CD4-positive, alpha-beta T cell (primary cell): ENCODE data around the gene CPNE4. TPM values are rescaled to one million over a fixed set of nuclear protein-coding genes. Genes with fewer than 3 reads are reported as not detected.

Experiments
- ATAC-seq: fragments of 200-7000 bp; cut with Tn5 transposase; one replicate; pipeline ENCODE4 v1.10.0; 2022; ENCODE audit warnings: mild to moderate bottlenecking; ENCODE audit not compliant: poor library complexity
- CTCF ChIA-PET: fragments of 350-600 bp; sonication (Branson Sonifier 250); formaldehyde crosslinking; loops from one replicate; lab custom pipeline; 2021; ENCODE audit warnings: antibody characterized with exemption, inconsistent platforms; lab: Charles Lee
- POLR2A ChIA-PET: fragments of 350-600 bp; sonication (Branson Sonifier 250); formaldehyde crosslinking; loops from one replicate; lab custom pipeline; 2021; ENCODE audit warnings: antibody characterized with exemption, inconsistent platforms; lab: Charles Lee
- DNase-seq, 14 experiments: peaks; one replicate each; pipeline ENCODE4 v3.0.0-alpha.2; 2013 to 2020; ENCODE audit warnings: mixed read lengths in 2 of 14
- H3K27ac ChIP-seq, 2 donors: one replicate each; pipeline versions ENCODE4 v1.5.1 to v1.7.0; 2013; ENCODE audit warnings: low read length in 2 of 2, low read depth in 1 of 2, mild to moderate bottlenecking in 1 of 2
- H3K27me3 ChIP-seq, 2 experiments: 1 replicate in 1 of 2; 2 replicates in 1 of 2; pipeline versions ENCODE4 v1.6.1 to v1.7.0; 2013; ENCODE audit warnings: low read length in 2 of 2, control low read depth in 1 of 2, mild to moderate bottlenecking in 1 of 2, moderate library complexity in 1 of 2; ENCODE audit not compliant: insufficient read depth in 2 of 2, control insufficient read depth in 1 of 2
- H3K36me3 ChIP-seq: one replicate; pipeline ENCODE4 v1.6.1; 2013; ENCODE audit warnings: low read length, control low read depth; ENCODE audit not compliant: insufficient read depth
- H3K4me1 ChIP-seq: one replicate; pipeline ENCODE4 v1.6.1; 2013; ENCODE audit warnings: low read length, control low read depth; ENCODE audit not compliant: insufficient read depth
- H3K4me3 ChIP-seq: one replicate; pipeline ENCODE4 v1.5.1; 2013; ENCODE audit warnings: mild to moderate bottlenecking, low read length, moderate library complexity
- H3K9me3 ChIP-seq, 2 experiments: 1 replicate in 1 of 2; 2 replicates in 1 of 2; pipeline versions ENCODE4 v1.6.1 to v1.7.0; 2013; ENCODE audit warnings: low read length in 2 of 2, mild to moderate bottlenecking in 2 of 2, control low read depth in 1 of 2, moderate library complexity in 1 of 2; ENCODE audit not compliant: control insufficient read depth in 1 of 2, insufficient read depth in 1 of 2
- H3K27ac Mint-ChIP-seq: one replicate; pipeline ENCODE4 v1.8.0; 2020; ENCODE audit warnings: mixed read lengths
- H3K27me3 Mint-ChIP-seq: one replicate; pipeline ENCODE4 v1.8.0; 2021; ENCODE audit warnings: mixed read lengths
- H3K36me3 Mint-ChIP-seq: one replicate; pipeline ENCODE4 v1.8.0; 2021; ENCODE audit warnings: low read depth, mixed read lengths
- H3K4me1 Mint-ChIP-seq: one replicate; pipeline ENCODE4 v1.8.0; 2021; ENCODE audit warnings: low read depth, mixed read lengths
- H3K4me3 Mint-ChIP-seq: one replicate; pipeline ENCODE4 v1.8.0; 2020; ENCODE audit warnings: mild to moderate bottlenecking, mixed read lengths
- H3K9me3 Mint-ChIP-seq: one replicate; pipeline ENCODE4 v1.8.0; 2020; ENCODE audit warnings: mixed read lengths
- CTCF ChIP-seq: fragments of 200-600 bp; IDR thresholded peaks from one replicate; pipeline ENCODE4 v1.8.0; 2022; ENCODE audit warnings: antibody characterized with exemption, mild to moderate bottlenecking
- intact Hi-C, 2 experiments: fragments of 100-400 bp; cut with DNase I in 1 of 2; cut with micrococcal nuclease in 1 of 2; formaldehyde crosslinking; loops; one replicate each; pipeline versions ENCODE4 v1.15.1 to v1.9.0; 2023 to 2025; cut with DNase I, micrococcal nuclease
- total RNA-seq, 174 experiments: library from RNA in 2 of 174; stranded (reverse) in 2 of 174; gene quantifications; one replicate each; pipeline ENCODE4 v1.2.3 and lab custom pipeline; 2021 to 2026

Gene CPNE4
- total RNA-seq, 2 experiments from 2014 or later: not detected

GRCh38 chr3:131922356-131922755, 112.5 kb downstream of the CPNE4 start:
- H3K9me3 ChIP-seq: no peaks in the 10 kb centered on the region
- ATAC-seq: no peak
- no peak overlapping the region for H3K27ac Mint-ChIP-seq
- no peak for DNase-seq
- ChIA-PET CTCF (no interaction called here), POLR2A (no interaction called here)
- no peaks in the 10 kb centered on the region for H3K9me3 Mint-ChIP-seq
- no peak for TF ChIP-seq CTCF
- H3K36me3 Mint-ChIP-seq: no peaks in the 10 kb centered on the region
- no peak overlapping the region for H3K4me3 Mint-ChIP-seq
- no peaks in the 10 kb centered on the region for H3K4me1 ChIP-seq
- peaks cover 9% of the 10 kb centered on the region for H3K27me3 Mint-ChIP-seq
- no peak overlapping the region for H3K4me3 ChIP-seq
- H3K36me3 ChIP-seq: no peaks in the 10 kb centered on the region
- intact Hi-C loops: no loop called here
- no peaks in the 10 kb centered on the region for H3K27me3 ChIP-seq
- no peaks in the 10 kb centered on the region for H3K4me1 Mint-ChIP-seq
- no peak overlapping the region for H3K27ac ChIP-seq

DNA sequence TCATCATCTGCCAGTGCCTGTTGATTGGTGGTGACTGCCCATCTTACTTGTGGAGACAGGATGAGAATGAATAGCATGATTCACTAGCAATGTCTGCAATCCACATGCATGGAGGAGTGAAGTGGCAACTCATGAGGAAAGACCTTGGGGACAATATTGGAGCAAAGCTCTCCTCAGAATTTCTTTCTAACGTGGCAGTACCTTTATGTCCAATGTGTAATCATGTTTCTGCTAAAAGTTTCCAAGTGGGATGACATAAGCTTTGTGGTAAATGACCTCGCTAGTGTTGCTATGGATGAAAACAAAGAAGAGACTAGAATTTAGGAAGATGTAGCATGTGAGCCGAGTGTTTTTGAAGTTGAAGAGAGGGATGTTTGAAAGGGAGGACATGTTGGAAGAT, 117.8 kb downstream of the CPNE4 start:
- Mint-ChIP-seq H3K4me1 (no peaks in the 10 kb centered on the region), H3K9me3 (no peaks in the 10 kb centered on the region)
- no peak for DNase-seq

DNA sequence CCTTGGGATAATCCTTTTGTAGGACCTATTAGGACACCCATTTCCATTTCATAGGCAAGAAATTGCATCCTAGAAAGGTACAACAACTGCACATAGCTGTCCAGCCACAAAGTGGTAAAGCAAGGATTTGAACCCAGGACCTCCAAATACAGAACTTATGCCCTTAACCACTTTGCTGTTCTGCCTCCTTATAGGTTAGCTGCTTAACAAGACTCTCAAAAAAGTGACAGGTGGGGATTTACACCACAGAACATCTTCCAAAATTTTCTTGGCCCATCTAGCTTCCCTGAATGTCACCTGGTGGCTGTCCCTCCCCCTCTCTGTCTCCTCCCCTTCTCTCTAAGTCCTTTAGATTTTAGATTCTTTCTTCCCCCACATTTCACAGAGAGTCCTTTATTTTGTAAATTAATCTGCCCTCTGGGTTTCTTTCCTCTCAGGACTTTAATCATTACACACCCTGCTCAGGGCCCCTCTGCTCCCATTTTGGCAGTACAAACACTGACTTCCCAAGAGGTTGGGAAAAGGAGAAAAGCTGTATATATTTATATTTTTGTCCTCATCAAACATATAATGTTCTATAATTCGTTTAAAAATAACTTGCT, 120.6 kb downstream of the CPNE4 start:
- POLR2A ChIA-PET: no interaction called here
- Histone ChIP-seq H3K36me3 (no peaks in the 10 kb centered on the region), H3K27me3 (peaks cover 0 to 3% of the 10 kb centered on the region in 2 experiments), H3K9me3 (no peaks in the 10 kb centered on the region), H3K4me1 (no peaks in the 10 kb centered on the region), H3K4me3 (no peak overlapping the region), H3K27ac (no peak overlapping the region)
- Mint-ChIP-seq H3K4me3 (no peak overlapping the region), H3K4me1 (no peaks in the 10 kb centered on the region), H3K9me3 (no peaks in the 10 kb centered on the region), H3K36me3 (no peaks in the 10 kb centered on the region), H3K27ac (no peak overlapping the region), H3K27me3 (peaks cover 9% of the 10 kb centered on the region)
- ATAC-seq (no peak), DNase-seq (no peak)
- CTCF ChIA-PET: no interaction called here
- intact Hi-C loops: no loop called here
- TF ChIP-seq CTCF: no peak

More for the DNA sequence above, 117.8 kb downstream of the CPNE4 start:
- peaks cover 9% of the 10 kb centered on the region for H3K27me3 Mint-ChIP-seq
- Histone ChIP-seq H3K27ac (no peak overlapping the region), H3K36me3 (no peaks in the 10 kb centered on the region), H3K27me3 (no peaks in the 10 kb centered on the region), H3K4me1 (no peaks in the 10 kb centered on the region), H3K4me3 (no peak overlapping the region), H3K9me3 (no peaks in the 10 kb centered on the region)
- no peak overlapping the region for H3K4me3 Mint-ChIP-seq
- H3K36me3 Mint-ChIP-seq: no peaks in the 10 kb centered on the region
- intact Hi-C loops: no loop called here
- no peak for ATAC-seq
- no peak overlapping the region for H3K27ac Mint-ChIP-seq
- CTCF ChIA-PET: no interaction called here
- POLR2A ChIA-PET: no interaction called here
- no peak for TF ChIP-seq CTCF
